Measurements from ENCODE around the gene MTTP.

MTTP gene

DNA sequence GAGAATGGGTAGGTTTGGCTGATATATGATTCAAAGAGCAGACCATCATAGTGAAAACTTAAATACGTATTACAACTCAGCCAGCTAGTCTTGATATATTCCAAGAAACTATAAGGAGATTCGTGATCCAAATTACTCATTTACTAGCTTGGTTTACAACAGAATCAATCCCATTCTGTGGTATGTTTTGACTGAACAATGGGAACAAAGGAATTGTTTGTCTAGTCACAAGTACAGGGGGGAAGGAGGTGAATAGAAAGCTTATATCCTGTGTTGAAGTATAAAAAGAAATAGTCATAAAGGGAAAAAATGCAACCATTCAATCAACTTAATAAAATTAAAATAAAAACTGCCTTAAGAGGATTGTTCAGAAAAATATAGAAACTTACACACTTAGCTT, 66.1 kb downstream of the MTTP start:
- DNase-seq, result no peak

DNA sequence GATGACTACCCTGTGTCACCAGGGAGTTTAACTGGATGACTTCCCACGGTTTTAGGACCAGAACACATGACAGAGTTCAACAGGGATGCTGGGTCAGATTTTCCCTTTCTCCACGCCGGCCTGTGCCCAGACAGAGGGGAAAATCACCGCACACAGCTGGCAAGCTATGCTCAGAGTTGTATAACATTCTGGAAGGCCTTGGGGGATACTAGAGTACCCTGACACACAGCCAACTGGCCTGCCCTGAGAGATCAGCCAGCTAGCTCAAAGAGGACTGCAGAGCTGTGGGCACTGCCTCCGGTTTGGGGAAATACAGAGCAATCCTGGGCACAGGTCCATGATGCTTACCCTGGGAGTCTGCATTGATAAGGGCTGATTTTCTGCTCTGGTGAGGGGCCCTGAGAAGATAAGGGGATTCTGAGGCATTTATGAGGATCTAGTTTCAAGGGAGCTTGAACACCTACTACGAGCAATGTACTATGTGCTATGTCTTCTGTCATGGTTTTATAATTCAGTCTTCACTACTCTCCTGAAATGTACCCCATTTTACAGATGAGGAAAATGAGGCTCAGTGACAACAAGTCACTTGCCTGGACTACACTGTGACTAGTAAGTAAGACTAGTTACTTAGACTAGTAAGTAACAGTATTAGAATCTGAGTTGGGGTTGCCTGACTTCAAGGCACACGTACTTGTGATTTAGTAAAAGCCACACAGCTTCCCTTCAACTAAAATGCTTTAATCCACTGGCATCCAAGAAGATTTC, 68.3 kb downstream of the MTTP start:
- DNase-seq, result peak in 22 of 51 donors; percentile 4 to 69 (median 36)

DNA sequence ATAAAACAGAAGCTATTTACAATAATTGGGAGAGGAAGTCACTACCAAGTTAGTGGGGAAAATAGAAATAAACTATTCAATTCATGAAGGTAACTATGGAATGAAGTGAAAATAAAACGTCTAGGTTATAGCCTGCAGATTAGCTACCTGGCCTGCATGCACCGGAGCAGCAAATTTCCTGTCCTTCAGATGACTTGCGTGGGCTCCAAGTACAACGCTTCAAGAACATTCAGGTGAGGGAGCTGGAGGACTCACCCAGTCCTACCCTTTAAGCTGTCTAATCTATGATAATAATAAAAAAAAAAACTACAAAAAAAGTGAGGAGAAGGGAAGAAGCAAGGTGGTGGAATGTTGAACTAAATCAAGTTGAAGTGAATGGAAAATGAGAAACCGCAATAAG, 69.8 kb downstream of the MTTP start:
- DNase-seq, result no peak

GRCh38 chr4:99645036-99645435, 70.4 kb downstream of the MTTP start:
- DNase-seq, result no peak

- DNase-seq, result no peak
These were observed 71.0 kb downstream of the MTTP start for GRCh38 chr4:99645638-99646037.

GRCh38 chr4:99647071-99647470, 72.4 kb downstream of the MTTP start:
- no peak for DNase-seq

GRCh38 chr4:99648321-99648720, 73.7 kb downstream of the MTTP start:
- DNase-seq, result no peak

DNA sequence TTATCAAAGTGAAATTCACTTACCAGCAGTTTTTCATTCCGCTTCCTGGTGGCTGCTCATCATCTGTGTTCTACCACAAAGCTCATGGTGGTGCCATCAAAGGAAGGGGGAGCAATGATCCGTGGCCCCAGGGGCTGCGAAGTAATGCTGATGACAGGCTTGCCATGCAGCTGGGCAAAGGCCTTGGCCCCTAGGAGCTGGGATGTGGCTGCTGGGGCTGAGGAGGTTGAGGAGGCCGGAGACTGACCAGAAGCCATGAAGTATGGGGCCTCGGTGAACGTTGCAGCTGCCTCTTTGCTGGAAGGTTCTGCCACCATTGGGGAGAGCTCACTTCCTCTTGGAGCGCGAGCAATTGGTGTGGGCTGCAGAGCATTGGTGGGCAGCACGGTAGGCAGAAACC, 74.6 kb downstream of the MTTP start:
- DNase-seq, result no peak

- DNase-seq, result no peak
These were observed 75.2 kb downstream of the MTTP start for GRCh38 chr4:99649778-99650177.

- no peak for DNase-seq
These were observed 76.6 kb downstream of the MTTP start for GRCh38 chr4:99651016-99651769.

- DNase-seq, result no peak
These were observed 77.3 kb downstream of the MTTP start for GRCh38 chr4:99651811-99652485.

DNA sequence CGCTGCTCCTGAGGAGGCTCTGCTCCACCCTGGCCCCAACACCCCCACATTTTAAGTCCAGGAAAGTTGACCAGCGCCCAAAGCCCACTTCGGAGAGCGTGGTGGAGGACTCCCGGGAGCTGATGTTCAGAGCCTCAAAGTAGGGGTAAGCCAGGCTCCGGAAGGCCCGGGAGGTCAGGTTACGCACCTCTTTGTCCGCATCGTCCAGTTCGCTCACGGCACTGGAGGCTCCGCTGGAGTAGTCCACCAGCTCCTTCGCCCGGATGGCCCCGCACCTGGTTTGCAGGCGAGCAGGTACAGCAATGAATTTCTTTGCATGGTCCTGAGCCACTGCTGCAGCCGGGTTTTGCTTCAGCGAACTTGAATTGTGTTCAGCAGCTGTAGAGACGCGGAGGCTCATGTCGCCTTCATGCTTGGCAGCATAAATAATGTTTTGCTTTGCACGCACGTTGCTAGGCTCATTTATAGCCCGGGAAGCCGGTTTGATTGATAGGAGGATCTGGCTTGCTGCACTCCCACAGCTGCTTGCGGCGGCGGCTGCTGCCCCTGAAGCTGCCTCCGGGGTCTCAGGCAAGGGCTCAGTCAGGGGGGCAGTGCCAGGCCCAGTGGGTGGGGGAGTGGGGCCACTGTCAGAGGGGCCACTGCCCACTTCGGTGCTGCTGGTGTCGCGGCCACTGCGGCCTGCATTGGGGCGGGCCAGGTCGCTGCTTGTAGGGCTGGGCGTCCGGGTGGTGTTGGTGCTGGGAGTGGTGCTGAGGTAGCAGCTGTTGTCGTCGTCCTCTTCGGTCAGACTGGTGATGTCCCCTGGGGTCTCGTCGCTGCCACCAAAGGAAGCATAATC, 78.2 kb downstream of the MTTP start:
- DNase-seq, result no peak

DNA sequence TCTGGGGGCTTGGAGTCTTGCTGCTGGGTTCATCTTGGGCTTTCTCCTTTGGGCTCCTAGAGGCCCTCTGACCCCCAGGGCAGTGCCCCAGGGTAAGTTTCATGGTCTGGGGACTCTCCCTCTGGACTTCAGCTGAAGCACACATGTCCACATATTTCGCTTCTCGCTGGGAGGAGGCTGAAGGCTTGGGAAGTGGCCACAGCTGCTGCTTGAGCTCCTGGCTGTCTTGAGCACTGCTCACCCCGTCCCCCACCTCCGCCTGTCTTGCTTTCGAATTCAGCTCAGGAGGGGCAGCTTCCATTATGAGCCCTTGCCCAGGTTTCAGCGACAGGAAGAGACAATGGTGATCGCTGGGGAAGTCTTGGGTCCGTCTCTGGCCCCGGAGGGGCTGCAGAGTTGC, 79.3 kb downstream of the MTTP start:
- no peak for DNase-seq

- no peak for DNase-seq
These were observed 79.7 kb downstream of the MTTP start for GRCh38 chr4:99654361-99654761.

DNA sequence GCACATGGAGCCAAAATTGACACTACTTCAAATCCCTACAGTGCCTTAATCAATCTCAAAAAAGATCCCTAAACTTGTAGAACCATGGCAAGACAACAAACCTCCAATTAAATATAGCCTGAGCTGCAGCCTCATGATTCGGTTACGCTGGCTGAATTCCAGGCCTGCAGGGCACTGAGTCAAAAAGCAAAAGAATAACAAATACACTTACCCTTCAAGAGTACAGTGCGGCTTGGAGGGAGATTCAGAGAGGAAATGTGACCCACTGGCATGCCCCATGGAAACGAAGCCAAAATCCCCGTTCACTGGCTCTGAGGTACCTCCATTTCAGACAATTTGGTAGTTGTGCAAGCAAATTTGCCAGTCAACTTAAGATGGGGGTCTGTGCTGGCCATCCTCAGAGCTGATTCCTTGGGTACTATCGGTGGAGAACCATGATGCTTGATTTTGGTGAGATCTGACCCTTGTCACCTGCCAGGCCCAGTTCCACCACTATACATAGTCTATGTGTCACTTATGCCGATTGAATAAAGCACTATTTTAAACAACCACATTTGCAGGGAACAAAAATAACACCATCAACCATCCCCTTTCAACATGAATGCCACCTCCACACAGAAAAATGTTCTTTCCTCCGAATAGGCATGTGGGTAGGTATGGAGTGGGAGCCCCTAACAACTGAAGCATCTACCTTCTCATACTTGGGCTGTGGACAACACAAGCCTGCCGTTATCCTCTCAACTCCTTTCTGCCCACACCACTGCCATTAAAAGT, 80.9 kb downstream of the MTTP start:
- DNase-seq, result no peak

GRCh38 chr4:99657798-99658197, 83.2 kb downstream of the MTTP start, which contains the start of gene C4orf54:
Gene C4orf54, minus strand, starts transcription at chr4:99657828. Its CDS starts 3,180 bp downstream, at chr4:99654648.
- DNase-seq, result no peak

DNA sequence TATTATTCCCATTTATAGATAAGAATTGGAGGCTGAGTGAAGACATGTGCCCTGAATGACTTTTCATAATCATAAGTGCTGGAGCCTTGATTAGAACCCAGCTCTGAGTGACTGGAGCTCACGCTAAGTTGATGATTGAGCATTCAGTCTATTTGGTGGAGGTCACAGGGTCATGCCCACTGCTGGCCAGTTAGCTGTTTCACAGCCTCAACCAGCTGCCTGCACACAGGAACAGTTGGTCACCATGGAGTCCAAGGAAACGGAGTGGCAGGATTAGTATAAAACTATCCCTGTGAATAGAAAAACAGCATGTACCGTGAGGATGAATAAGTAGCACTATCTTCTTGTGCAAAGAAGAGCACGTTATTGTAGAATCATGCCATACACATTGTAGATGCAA, 84.0 kb downstream of the MTTP start:
- DNase-seq, result no peak

- DNase-seq, result no peak
These were observed 87.3 kb downstream of the MTTP start for GRCh38 chr4:99661907-99662306.

GRCh38 chr4:99664716-99665115, 90.1 kb downstream of the MTTP start:
- DNase-seq, result no peak

DNA sequence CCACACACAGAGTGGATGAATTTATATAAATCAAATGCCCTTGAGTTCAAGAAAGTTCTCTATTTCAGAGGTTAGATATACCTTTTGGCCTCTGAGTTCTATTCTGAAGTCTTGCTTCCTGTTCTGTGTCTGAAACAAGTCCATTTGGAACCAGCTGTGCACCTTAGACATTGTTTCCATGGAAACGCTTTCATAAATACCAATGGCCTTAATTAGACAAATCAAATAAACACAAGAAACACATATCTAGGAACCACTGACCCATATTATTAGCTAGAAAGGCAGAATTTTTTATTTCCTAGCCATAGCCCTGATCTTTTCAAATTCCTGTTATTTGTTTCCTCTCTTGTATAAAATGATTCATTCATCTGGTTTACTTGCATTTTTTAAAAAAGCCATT, 91.4 kb downstream of the MTTP start:
- no peak for DNase-seq

- DNase-seq, result no peak
These were observed 93.8 kb downstream of the MTTP start for GRCh38 chr4:99668472-99668871.

Measured in hypothalamus (tissue), 51 donors.